Hepatocyte (in vitro differentiated cells): ENCODE measurements around the gene LRRC8A.

Source experiments
- EZH2 ChIP-seq: fragments of 200-600 bp; sonication (generic); IDR thresholded peaks from 2 replicates; pipeline ENCODE4 v1.6.1; 2016; ENCODE audit warnings: antibody characterized with exemption, mild to moderate bottlenecking, borderline replicate concordance
- EZH2phosphoT487 ChIP-seq: fragments of 200-600 bp; sonication (generic); IDR thresholded peaks from one replicate; pipeline ENCODE4 v1.6.1; 2018; ENCODE audit warnings: antibody characterized with exemption, mild to moderate bottlenecking, low read depth, moderate library complexity; ENCODE audit not compliant: unreplicated experiment, severe bottlenecking
- TF ChIP-seq, protein P1 (sequence below): fragments of 200-600 bp; sonication (generic); IDR thresholded peaks from 2 replicates; pipeline ENCODE4 v1.5.1; 2016; ENCODE audit warnings: antibody characterized with exemption, mild to moderate bottlenecking; ENCODE audit not compliant: poor library complexity

DNA sequence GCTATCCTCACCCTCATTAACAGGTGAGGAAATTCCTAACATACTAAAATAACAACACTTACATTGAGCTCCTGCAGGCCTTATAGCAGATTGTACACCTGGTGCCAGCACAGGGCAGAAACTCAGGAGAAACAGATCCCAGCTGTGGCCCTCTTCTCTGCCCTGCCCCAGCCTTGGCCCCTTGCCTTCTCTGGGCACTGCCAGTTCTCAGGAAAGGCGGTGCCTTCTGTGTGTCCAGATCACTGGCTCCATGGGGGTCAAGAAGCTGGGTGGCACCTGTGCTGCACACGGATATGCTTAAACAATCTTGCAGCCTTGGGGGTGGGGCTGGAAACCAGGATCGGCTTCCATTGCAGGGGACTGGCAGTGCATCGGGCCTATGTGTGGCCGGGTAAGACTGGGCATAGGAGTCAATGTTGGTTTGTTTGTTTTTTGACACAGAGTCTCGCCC lies 19.5 kb upstream of the LRRC8A start:
- TF ChIP-seq, protein P1, sequence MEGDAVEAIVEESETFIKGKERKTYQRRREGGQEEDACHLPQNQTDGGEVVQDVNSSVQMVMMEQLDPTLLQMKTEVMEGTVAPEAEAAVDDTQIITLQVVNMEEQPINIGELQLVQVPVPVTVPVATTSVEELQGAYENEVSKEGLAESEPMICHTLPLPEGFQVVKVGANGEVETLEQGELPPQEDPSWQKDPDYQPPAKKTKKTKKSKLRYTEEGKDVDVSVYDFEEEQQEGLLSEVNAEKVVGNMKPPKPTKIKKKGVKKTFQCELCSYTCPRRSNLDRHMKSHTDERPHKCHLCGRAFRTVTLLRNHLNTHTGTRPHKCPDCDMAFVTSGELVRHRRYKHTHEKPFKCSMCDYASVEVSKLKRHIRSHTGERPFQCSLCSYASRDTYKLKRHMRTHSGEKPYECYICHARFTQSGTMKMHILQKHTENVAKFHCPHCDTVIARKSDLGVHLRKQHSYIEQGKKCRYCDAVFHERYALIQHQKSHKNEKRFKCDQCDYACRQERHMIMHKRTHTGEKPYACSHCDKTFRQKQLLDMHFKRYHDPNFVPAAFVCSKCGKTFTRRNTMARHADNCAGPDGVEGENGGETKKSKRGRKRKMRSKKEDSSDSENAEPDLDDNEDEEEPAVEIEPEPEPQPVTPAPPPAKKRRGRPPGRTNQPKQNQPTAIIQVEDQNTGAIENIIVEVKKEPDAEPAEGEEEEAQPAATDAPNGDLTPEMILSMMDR: no peak
- no peak for TF ChIP-seq EZH2
- TF ChIP-seq EZH2phosphoT487: no peak
